ENCODE results near the gene ARHGAP9.
"Not testable (repeated sequence)": the region's sequence is repeated elsewhere in the genome, so short reads cannot be mapped to it uniquely, and the experiment has no call there.

The ARHGAP9 gene

DNA sequence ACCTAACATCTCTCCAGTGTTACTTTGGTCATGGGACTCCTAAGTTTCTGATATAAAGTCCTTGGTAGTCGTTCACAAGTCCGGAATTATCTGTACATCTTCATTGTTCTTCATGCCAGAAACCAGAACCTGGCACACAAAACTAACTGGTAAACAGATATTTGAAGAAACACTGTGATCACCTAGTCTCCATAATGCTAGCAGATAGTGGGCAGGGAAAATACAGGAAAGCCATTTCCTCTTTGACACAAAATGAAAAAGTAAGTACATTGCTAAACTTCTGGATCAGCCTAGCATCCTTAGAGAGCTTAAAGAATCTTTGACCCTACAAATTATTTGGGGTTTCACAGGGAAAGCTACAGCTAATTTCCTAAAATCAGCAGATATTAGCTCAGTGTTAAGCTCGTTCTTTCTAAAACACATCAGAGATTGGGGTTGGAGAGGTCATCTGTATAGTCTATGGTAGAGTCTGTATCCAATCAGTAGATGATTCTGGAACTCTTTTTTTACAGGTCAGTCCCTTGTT lies 35.8 kb upstream of the ARHGAP9 start:
- H3K9me3 ChIP-seq (ENCODE audit: insufficient read depth, low read depth, low read length), result no peaks in the 10 kb centered on the region
- no peak overlapping the region for H2AFZ ChIP-seq (ENCODE audit: low read length)
- H3K27me3 ChIP-seq (ENCODE audit: insufficient read depth, low read length, poor library complexity, severe bottlenecking), result no peaks in the 10 kb centered on the region
- peaks cover 15% of the 10 kb centered on the region for H3K4me1 ChIP-seq (ENCODE audit: insufficient read depth, low read length, poor library complexity, severe bottlenecking)
- H3K36me3 ChIP-seq (ENCODE audit: insufficient read depth, low read length), result peaks cover 74% of the 10 kb centered on the region
- TF ChIP-seq, protein P1, sequence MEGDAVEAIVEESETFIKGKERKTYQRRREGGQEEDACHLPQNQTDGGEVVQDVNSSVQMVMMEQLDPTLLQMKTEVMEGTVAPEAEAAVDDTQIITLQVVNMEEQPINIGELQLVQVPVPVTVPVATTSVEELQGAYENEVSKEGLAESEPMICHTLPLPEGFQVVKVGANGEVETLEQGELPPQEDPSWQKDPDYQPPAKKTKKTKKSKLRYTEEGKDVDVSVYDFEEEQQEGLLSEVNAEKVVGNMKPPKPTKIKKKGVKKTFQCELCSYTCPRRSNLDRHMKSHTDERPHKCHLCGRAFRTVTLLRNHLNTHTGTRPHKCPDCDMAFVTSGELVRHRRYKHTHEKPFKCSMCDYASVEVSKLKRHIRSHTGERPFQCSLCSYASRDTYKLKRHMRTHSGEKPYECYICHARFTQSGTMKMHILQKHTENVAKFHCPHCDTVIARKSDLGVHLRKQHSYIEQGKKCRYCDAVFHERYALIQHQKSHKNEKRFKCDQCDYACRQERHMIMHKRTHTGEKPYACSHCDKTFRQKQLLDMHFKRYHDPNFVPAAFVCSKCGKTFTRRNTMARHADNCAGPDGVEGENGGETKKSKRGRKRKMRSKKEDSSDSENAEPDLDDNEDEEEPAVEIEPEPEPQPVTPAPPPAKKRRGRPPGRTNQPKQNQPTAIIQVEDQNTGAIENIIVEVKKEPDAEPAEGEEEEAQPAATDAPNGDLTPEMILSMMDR (conservative IDR thresholded peaks at IDR 0.05; ENCODE audit: low read length), result no peak
- no peak for TF ChIP-seq EZH2phosphoT487 (IDR thresholded peaks at IDR 0.05; ENCODE audit: borderline replicate concordance)
- H3F3A ChIP-seq (ENCODE audit: low read depth), result no peaks in the 10 kb centered on the region; the same call in 1 of the 2 replicates
- H3K9me2 ChIP-seq (replicated peaks; ENCODE audit: low read depth, low read length), result no peaks in the 10 kb centered on the region
- H3K79me2 ChIP-seq (ENCODE audit: insufficient read depth, low read length), result peaks cover 31% of the 10 kb centered on the region
- H3K4me2 ChIP-seq (ENCODE audit: low read depth, low read length, poor library complexity, severe bottlenecking), result no peak overlapping the region
- peaks cover 35% of the 10 kb centered on the region for H4K20me1 ChIP-seq (ENCODE audit: insufficient read depth, low read length, poor library complexity, severe bottlenecking)
- no peak overlapping the region for H3K4me3 ChIP-seq (ENCODE audit: low read length, poor library complexity, severe bottlenecking)
- H3K9ac ChIP-seq (ENCODE audit: low read depth, low read length, poor library complexity, severe bottlenecking), result no peak overlapping the region

DNA sequence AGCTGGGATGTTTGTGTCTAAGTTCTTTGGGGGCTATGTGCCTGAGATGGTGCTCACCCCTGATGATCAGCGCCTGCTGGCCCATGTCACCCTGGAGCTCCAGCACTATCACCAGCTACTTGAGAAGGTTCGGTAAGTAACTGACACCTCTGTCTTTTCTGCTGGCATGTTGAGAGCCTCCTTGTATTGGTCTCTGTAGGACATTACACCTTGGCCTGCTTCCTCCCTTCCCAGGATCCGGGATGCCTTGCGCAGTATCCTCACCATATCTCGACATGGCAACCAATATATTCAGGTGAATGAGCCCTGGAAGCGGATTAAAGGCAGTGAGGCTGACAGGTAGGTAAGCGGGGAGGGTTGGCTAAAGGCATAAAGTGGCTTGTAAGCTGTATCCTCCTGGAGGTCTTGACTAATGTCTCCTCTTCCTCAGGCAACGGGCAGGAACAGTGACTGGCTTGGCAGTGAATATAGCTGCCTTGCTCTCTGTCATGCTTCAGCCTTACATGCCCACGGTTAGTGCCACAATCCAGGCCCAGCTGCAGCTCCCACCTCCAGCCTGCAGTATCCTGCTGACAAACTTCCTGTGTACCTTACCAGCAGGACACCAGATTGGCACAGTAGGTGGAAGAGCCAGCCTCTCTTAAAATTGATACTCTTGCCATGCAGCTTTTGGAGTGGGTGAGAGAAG lies 35.2 kb upstream of the ARHGAP9 start:
- Histone ChIP-seq H3K4me3 (ENCODE audit: low read length, poor library complexity, severe bottlenecking) (no peak overlapping the region), H3K36me3 (ENCODE audit: insufficient read depth, low read length) (peaks cover 80% of the 10 kb centered on the region), H3K9ac (ENCODE audit: low read depth, low read length, poor library complexity, severe bottlenecking) (no peak overlapping the region), H3K9me3 (ENCODE audit: insufficient read depth, low read depth, low read length) (no peaks in the 10 kb centered on the region), H3K4me1 (ENCODE audit: insufficient read depth, low read length, poor library complexity, severe bottlenecking) (peaks cover 15% of the 10 kb centered on the region), H2AFZ (ENCODE audit: low read length) (no peak overlapping the region), H3K79me2 (ENCODE audit: insufficient read depth, low read length) (peaks cover 28% of the 10 kb centered on the region), H4K20me1 (ENCODE audit: insufficient read depth, low read length, poor library complexity, severe bottlenecking) (peaks cover 32% of the 10 kb centered on the region), H3F3A (ENCODE audit: low read depth) (no peaks in the 10 kb centered on the region; the same call in 1 of the 2 replicates), H3K27me3 (ENCODE audit: insufficient read depth, low read length, poor library complexity, severe bottlenecking) (no peaks in the 10 kb centered on the region), H3K9me2 (replicated peaks; ENCODE audit: low read depth, low read length) (no peaks in the 10 kb centered on the region), H3K4me2 (ENCODE audit: low read depth, low read length, poor library complexity, severe bottlenecking) (no peak overlapping the region)
- TF ChIP-seq, protein P1 (conservative IDR thresholded peaks at IDR 0.05; ENCODE audit: low read length), result no peak
- no peak for TF ChIP-seq EZH2phosphoT487 (IDR thresholded peaks at IDR 0.05; ENCODE audit: borderline replicate concordance)

DNA sequence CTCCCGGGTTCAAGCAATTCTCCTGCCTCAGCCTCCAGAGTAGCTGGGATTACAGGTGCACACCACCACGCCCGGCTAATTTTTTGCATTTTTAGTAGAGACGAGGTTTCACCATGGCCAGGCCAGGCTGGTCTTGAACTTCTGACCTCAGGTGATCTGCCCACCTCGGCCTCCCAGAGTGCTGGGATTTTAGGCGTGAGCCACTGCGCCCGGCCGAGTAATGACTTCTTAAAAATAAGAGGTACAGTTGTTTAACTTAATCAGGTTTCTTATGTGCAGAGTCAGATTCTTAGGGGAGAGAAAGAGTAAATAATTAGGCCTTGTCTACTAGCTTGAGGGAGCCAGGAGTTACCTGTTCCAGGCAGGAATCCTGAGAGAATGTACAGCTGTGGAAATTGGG lies 34.6 kb upstream of the ARHGAP9 start:
- H3K27me3 ChIP-seq (ENCODE audit: insufficient read depth, low read length, poor library complexity, severe bottlenecking); H3K4me3 ChIP-seq (ENCODE audit: low read length, poor library complexity, severe bottlenecking); H2AFZ ChIP-seq (ENCODE audit: low read length); H3F3A ChIP-seq (ENCODE audit: low read depth); H3K4me2 ChIP-seq (ENCODE audit: low read depth, low read length, poor library complexity, severe bottlenecking); H3K9me2 ChIP-seq (replicated peaks; ENCODE audit: low read depth, low read length); H3K9ac ChIP-seq (ENCODE audit: low read depth, low read length, poor library complexity, severe bottlenecking); H3K9me3 ChIP-seq (ENCODE audit: insufficient read depth, low read depth, low read length): not testable (repeated sequence)
- H4K20me1 ChIP-seq (ENCODE audit: insufficient read depth, low read length, poor library complexity, severe bottlenecking), result peaks cover 26% of the 10 kb centered on the region
- peaks cover 22% of the 10 kb centered on the region for H3K79me2 ChIP-seq (ENCODE audit: insufficient read depth, low read length)
- peaks cover 85% of the 10 kb centered on the region for H3K36me3 ChIP-seq (ENCODE audit: insufficient read depth, low read length)
- H3K4me1 ChIP-seq (ENCODE audit: insufficient read depth, low read length, poor library complexity, severe bottlenecking), result peaks cover 13% of the 10 kb centered on the region

DNA sequence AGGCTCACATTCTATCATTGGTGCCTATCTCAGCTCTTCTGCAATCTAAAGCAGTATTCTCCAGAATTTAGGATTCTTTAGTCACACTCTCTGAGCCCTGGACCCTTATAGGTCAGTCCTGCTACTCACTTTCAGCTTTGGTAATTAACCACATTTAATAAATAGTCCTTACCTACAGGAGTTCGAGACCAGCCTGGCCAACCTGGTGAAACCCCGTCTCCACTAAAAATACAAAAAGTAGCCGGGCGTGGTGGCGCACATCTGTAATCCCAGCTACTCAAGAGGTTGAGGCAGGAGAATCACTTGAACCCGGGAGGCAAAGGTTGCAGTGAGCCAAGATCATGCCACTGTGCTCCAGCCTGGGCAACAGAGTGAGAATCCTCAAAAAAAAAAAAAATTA lies 34.0 kb upstream of the ARHGAP9 start:
- H3K79me2 ChIP-seq (ENCODE audit: insufficient read depth, low read length), result peaks cover 16% of the 10 kb centered on the region
- H4K20me1 ChIP-seq (ENCODE audit: insufficient read depth, low read length, poor library complexity, severe bottlenecking), result peaks cover 20% of the 10 kb centered on the region
- not testable (repeated sequence) for H3K4me2 ChIP-seq (ENCODE audit: low read depth, low read length, poor library complexity, severe bottlenecking); H3K4me1 ChIP-seq (ENCODE audit: insufficient read depth, low read length, poor library complexity, severe bottlenecking); H3K27me3 ChIP-seq (ENCODE audit: insufficient read depth, low read length, poor library complexity, severe bottlenecking); H3F3A ChIP-seq (ENCODE audit: low read depth); H3K4me3 ChIP-seq (ENCODE audit: low read length, poor library complexity, severe bottlenecking); H3K9me2 ChIP-seq (replicated peaks; ENCODE audit: low read depth, low read length); H3K9me3 ChIP-seq (ENCODE audit: insufficient read depth, low read depth, low read length); H3K9ac ChIP-seq (ENCODE audit: low read depth, low read length, poor library complexity, severe bottlenecking); H2AFZ ChIP-seq (ENCODE audit: low read length)
- H3K36me3 ChIP-seq (ENCODE audit: insufficient read depth, low read length), result peaks cover 91% of the 10 kb centered on the region

Measured in Loucy (cell line).